ENCODE measurements around the gene CABYR. TPM values are rescaled to one million over a fixed set of nuclear protein-coding genes. Genes with fewer than 3 reads are reported as not detected.

The CABYR gene
- total RNA-seq, 4 donors from 2014 or later: 0.33 to 0.51 (median 0.42) TPM; not detected in 1

DNA sequence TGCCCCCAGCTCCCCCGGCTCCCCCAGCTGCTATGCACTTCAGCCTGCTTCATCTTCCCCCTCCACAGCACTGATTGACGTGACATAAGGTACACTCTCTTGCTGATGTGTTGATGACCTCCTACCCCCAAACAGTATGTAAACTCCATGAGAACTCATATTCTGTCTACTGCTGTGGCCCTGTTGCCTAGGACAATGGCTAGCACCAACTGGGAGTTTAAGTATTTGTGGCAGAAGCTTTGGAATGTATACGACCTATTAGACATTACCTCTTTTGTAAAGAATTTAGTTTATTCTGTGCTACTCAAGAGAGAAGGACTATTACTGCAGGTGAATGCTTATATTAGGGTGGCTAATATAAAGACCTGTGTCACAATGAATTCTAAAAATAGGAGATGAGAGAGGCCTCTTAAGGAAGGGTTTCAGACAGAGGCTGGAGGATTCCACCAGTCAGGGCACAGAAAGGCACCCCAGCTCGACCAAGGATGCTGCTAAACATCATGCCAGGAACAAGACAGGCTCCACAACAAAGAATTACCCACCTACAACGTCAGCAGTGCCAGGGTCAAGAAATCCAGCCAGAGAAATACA lies 60.6 kb downstream of the CABYR start:
- H3K4me1 ChIP-seq: peaks cover 69 to 78% of the 10 kb centered on the region in 2 donors
- intact Hi-C loops (cut with DNase I; ENCODE audit: low total_unique reads) (loop anchor here (2.0 to 5.0 kb wide), 3 partner anchors 33 to 788 kb away; no protein-coding TSS in a partner anchor), in situ Hi-C loops (cut with MboI; ENCODE audit: low sequenced_read_pairs in 4 of 4) (no loop called here)
- ATAC-seq (peak; percentile 53 to 74), DNase-seq (peak; percentile 37 to 49)
- no peak overlapping the region for H3K4me3 ChIP-seq
- TF ChIP-seq, protein P1, sequence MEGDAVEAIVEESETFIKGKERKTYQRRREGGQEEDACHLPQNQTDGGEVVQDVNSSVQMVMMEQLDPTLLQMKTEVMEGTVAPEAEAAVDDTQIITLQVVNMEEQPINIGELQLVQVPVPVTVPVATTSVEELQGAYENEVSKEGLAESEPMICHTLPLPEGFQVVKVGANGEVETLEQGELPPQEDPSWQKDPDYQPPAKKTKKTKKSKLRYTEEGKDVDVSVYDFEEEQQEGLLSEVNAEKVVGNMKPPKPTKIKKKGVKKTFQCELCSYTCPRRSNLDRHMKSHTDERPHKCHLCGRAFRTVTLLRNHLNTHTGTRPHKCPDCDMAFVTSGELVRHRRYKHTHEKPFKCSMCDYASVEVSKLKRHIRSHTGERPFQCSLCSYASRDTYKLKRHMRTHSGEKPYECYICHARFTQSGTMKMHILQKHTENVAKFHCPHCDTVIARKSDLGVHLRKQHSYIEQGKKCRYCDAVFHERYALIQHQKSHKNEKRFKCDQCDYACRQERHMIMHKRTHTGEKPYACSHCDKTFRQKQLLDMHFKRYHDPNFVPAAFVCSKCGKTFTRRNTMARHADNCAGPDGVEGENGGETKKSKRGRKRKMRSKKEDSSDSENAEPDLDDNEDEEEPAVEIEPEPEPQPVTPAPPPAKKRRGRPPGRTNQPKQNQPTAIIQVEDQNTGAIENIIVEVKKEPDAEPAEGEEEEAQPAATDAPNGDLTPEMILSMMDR (IDR thresholded peaks at IDR 0.05 in 4 of 5, conservative IDR thresholded peaks at IDR 0.05 in 1 of 5): no peak
- peak; percentile 45 to 80 for TF ChIP-seq POLR2A (IDR thresholded peaks at IDR 0.05)
- H3K27ac ChIP-seq: peak overlapping the region; percentile 80 to 97 (median 92)
- H3K9me3 ChIP-seq: no peaks in the 10 kb centered on the region
- no peaks in the 10 kb centered on the region for H3K36me3 ChIP-seq
- H3K27me3 ChIP-seq: no peaks in the 10 kb centered on the region

GRCh38 chr18:24200494-24201290 lies 61.8 kb downstream of the CABYR start:
- peaks cover 67 to 80% of the 10 kb centered on the region in 2 donors for H3K4me1 ChIP-seq
- no peaks in the 10 kb centered on the region for H3K9me3 ChIP-seq
- TF ChIP-seq, protein P1 (IDR thresholded peaks at IDR 0.05 in 4 of 5, conservative IDR thresholded peaks at IDR 0.05 in 1 of 5): no peak
- TF ChIP-seq POLR2A (IDR thresholded peaks at IDR 0.05): no peak
- intact Hi-C loops (cut with DNase I; ENCODE audit: low total_unique reads) (no loop called here), in situ Hi-C loops (cut with MboI; ENCODE audit: low sequenced_read_pairs in 4 of 4) (no loop called here)
- H3K27ac ChIP-seq: peak overlapping the region; percentile 80 to 97 (median 92)
- no peaks in the 10 kb centered on the region for H3K27me3 ChIP-seq
- no peaks in the 10 kb centered on the region for H3K36me3 ChIP-seq
- no peak for DNase-seq
- no peak overlapping the region for H3K4me3 ChIP-seq
- ATAC-seq: peak; percentile 17 to 62

DNA sequence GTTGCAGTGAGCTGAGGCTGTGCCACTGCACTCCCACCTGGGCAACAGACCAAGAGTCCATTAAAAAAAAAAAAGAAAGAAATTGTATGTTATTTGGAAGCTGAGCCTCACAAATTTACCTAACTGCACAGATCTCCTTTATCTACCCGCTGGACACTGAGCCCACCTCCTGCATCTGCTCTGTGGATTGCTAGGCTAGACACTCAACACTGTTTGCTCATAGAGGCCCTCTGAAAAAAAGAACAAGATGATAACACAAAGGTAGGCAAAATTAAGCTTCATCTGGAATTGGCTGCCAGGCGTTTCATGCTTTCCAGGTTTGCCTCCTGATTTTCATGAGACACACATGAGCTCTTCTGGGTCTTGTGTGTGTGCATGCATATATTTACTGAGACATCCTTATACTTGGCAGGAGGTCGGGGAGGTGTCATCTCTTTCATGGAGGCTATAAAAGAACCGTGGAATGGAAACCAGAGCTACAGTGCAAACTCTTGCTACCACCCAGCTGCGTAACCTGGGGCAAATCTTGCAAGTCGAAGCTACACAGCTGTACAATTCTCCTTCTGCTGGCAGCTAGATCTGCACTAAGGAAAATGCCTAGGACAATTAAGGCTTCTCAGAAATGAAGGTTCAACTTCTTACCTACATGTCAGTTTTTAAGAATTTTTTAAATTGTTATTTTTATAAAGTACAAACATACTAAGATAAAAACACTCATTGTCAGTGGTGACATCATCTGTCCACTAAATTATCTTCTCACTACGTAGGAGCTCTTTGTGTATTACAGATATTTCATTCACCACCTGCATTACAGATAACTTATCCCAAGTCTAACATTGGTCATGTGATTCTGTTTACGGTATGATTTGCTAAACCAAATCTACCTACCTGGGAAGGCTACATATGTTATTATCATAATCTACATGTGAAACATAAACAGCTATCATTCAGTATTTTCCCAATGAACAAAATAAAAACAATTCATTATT lies 63.1 kb downstream of the CABYR start:
- peak; percentile 27 to 33 for DNase-seq
- in situ Hi-C loops (cut with MboI; ENCODE audit: low sequenced_read_pairs in 4 of 4) (no loop called here), intact Hi-C loops (cut with DNase I; ENCODE audit: low total_unique reads) (no loop called here)
- H3K4me1 ChIP-seq: peaks cover 60 to 67% of the 10 kb centered on the region in 2 donors
- H3K4me3 ChIP-seq: no peak overlapping the region
- peak overlapping the region; percentile 80 to 97 (median 92) for H3K27ac ChIP-seq
- H3K27me3 ChIP-seq: no peaks in the 10 kb centered on the region
- no peaks in the 10 kb centered on the region for H3K9me3 ChIP-seq
- no peaks in the 10 kb centered on the region for H3K36me3 ChIP-seq
- TF ChIP-seq, protein P1 (IDR thresholded peaks at IDR 0.05 in 4 of 5, conservative IDR thresholded peaks at IDR 0.05 in 1 of 5): no peak
- peak in 1 of 2 donors; percentile 32 for TF ChIP-seq POLR2A (IDR thresholded peaks at IDR 0.05)
- ATAC-seq: peak in 1 of 2 donors; percentile 25

GRCh38 chr18:24204904-24205303 lies 66.0 kb downstream of the CABYR start:
- Histone ChIP-seq H3K4me3 (no peak overlapping the region), H3K27me3 (no peaks in the 10 kb centered on the region), H3K27ac (peak overlapping the region in 2 of 4 donors; percentile 93 to 97), H3K36me3 (no peaks in the 10 kb centered on the region), H3K4me1 (peaks cover 35 to 49% of the 10 kb centered on the region in 2 donors), H3K9me3 (no peaks in the 10 kb centered on the region)
- ATAC-seq: no peak
- intact Hi-C loops (cut with DNase I; ENCODE audit: low total_unique reads): no loop called here
- no peak for DNase-seq
- no peak for TF ChIP-seq POLR2A (IDR thresholded peaks at IDR 0.05)
- TF ChIP-seq, protein P1 (IDR thresholded peaks at IDR 0.05 in 4 of 5, conservative IDR thresholded peaks at IDR 0.05 in 1 of 5): no peak
- in situ Hi-C loops (cut with MboI; ENCODE audit: low sequenced_read_pairs in 4 of 4): no loop called here
